GM18526 (cell line): Measurements from ENCODE around the gene EEF1E1.

ENCODE experiments used
- POLR2A ChIP-seq: IDR thresholded peaks from 3 replicates; pipeline ENCODE4 v1.6.1; 2011; ENCODE audit not compliant: insufficient read length; ENCODE audit errors: extremely low read depth

EEF1E1 gene

DNA sequence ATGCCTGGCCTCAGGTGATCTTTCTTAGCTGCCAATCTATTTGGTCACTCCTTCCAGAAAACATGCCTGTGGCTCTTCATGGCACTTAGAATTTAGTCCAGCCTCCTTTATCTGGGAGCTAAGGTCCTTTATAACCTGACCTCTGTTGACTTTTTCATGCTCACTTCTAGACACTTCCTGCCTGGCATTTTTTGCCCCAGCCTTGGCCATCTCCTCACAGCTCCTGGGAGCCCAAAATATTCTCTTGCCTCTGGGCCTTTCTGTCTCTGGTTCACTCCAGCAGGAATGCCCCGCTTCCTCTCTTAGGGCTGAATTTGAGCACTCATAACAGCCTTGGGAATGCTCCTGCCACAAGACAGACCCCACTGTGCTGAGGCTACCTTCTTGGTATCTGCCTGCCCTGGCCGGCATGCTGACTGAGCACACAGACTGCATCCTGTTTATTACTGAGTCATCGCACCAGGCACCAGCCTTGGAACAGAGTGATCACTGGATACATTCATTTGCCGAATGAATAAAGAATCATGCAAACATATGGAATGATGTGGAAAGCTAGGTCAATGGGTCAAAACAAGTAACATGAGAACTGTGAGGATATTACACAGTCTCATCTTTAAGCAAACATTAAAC lies 5.8 kb upstream of the EEF1E1 start:
- no peak for TF ChIP-seq POLR2A

DNA sequence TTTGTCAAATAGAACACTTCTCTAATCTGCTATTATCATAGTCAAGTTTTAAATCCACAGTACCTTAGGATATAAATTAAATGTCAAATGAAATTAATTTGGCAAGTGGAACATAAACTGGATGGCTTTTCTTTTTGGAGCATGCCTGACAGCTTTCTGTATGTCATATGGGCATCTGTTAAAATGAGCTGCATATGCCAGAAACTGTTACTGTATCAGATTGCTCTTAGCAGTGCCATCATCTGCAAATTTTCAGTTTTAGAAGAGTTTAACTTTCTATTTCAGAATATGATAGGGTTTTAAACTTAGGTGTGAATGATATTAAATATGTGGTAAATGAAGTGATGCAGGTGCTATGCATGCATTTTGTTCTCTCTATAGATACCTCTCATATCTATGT lies 3.4 kb upstream of the EEF1E1 start:
- no peak for TF ChIP-seq POLR2A

DNA sequence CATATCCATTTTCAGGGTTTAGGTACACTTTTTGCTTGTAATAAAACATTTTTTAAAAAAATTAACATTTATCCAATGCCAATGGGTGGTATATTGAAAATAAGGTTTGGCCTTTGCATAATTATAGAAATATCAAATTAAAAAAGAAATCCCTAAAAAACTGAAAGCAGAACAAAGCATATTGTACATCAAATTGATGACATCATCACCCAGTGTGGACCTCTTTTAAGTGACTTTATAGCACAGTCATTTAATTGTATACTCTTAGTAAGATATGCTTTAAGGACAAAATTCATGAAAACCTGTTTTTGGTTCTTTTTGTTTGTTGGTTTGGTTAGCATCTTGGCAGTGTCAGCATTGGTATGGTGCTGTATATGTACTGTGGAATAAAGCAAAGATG lies 1.4 kb upstream of the EEF1E1 start:
- TF ChIP-seq POLR2A: no peak

DNA sequence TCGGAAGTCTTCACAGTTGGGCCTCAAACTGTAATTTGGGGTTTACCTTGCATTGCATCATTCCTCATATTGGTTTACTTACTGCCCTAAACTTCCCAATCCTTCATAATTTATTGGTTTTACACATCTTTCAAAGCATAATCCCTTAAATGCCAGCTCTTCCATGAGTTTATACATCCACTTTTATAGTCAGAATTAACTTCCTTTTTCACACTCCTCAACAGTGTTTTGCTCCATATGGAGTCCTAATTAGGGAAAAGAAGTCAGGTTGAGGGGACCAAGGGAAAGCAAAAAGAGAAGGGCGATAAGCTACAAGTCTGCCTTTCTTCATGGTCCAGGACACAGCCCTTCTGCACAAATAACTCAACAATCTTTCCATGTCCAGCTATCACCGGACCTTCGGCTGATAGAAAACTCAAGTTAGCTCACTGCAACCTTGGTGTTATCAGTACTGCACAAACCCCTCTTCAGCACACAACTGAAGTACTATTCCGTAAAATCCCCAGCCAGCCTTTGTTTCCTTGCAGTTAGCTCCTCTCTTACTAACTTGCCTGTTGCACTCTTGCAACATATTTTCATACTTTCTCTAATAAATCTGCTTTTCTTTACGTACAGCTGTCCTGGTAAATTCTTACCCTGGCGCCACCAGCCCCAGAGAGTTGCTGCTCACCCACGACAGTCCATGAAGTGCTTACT lies 2.0 kb downstream of the EEF1E1 start:
- TF ChIP-seq POLR2A: no peak

DNA sequence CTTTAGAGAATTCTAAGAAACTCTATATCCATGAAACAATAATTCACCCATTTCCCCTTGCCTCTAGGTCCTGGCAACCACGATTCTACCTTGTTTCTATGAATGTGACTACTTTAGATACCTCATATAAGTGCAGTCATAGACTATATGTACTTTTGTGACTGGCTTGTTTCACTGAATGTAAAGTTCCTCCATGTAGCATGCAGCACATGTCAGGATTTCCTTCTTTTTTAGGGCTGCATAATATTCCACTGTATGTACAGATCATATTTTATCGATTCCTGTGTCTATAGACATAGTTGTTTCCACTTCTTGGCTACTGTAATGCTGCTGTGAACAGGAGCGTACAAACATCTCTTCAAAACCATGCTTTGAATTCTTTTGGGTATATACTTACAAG lies 11.7 kb downstream of the EEF1E1 start:
- no peak for TF ChIP-seq POLR2A

DNA sequence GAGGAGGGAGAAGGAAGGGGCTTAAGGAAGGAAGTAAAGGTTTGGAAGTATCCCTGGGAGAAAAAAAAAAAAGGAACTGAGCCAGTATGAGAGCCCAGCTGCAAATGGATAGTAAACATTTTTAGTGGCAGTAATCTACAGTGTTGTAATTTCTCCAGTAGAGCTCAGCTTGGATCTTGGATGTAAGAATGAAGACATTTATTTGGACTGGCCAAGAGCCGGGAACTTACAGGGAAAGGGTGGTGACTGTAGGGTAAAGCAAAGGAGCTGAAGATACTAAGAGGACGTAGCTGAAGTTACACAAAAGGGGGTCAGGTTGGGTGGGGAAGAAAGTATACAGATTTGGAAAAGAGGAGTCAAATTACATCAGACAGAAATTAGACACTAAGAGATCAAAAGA lies 13.5 kb downstream of the EEF1E1 start:
- no peak for TF ChIP-seq POLR2A

DNA sequence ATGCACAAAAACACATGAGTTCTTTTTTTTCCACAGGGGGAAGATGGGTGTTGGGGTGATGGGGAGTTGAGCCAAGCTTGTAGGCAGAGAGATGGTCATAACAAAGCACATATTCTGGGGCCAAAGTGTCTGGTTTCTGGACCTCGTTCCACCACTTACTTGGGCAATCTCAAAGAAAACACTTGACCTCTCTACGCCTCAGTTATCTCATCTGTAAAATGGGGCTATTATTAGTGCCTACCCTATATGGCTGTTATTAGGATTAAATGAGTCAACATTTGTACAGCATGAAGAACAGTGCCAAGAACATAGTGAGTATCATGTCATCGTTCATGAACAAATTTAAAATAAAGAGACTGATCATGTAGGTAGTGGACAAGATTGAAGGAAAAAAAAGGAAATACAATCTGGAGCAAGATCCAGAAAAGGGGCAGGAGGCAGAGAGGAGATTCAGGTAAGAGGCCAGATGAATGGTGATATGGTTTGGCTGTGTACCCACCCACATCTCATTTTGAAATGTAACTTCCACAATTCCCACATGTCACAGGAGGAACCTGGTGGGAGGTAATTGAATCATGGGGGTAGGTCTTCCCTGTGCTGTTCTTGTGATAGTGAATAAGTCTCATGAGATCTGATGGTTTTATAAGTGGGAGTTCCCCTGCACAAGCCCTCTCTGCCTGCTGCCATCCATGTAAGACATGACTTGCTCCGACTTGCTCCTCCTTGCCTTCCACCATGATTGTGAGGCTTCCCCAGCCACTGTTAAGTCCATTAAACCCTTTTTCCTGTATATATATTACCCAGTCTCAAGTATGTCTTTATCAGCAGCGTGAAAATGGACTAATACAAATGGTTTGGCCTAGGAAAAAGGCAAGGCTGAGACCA lies 14.2 kb downstream of the EEF1E1 start:
- TF ChIP-seq POLR2A: no peak

DNA sequence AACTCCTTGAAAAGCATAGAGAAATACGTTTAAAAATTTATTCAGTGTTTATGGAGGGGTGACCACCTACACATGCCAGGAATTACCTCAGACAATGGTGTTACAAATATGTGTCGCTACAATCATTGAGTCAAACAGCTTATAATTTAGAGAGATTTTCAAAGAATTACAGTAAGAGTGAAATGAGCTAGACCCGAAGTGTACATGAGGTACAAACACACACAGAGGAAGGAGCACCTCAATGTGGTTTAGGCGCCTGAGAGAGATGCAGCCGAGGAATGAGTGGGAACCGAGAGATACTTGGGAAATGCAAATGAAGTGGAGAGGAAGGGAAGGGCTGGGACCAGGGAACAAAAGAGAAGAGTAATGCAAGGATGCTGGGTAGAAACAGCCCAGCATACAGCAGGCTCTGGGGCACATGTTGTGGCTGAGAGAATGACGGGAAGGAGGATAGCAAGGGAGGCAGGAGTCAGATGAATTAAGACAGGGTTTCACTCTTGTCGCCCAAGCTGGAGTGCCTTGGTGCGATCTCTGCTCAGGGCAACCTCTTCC lies 15.5 kb downstream of the EEF1E1 start:
- TF ChIP-seq POLR2A: no peak

DNA sequence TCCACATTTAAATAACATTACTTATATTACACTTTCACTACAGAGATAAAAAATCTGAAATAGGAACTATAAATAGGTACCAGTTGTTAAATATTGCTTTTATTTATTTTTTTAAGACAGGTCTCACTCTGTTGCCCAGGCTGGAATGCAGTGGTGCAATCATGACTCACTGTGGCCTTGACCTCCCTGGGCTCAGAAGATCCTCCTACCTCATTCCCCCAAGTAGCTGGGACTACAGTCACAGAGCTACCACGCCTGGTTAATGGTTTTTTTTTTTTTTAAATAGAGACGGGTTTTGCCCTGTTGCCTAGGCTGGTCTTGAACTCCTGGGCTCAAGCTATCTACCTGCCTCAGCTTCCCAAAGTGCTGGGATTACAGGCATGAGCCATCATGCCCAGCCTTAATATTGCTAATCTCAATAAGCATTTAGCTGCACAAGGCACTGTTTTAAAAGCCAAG lies 17.3 kb downstream of the EEF1E1 start:
- TF ChIP-seq POLR2A: no peak

DNA sequence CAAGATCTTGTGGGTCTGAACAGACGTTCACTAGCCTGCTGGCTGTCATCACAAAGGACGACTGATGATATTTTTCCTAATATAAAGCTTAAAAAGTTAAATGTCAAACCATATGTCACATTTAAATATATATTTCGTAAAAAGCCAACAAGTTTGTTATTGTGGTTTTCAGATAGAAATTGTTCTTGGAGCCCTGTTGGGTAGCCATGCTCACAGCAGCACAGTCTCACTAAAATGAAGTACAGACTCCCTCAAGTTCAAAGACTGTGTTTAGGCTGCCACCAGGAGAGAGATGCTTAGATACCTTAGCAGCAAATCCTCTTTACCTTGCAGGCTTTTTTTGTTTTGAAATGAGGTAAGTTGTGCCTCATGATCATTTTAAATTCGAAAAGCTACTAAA lies 17.8 kb downstream of the EEF1E1 start:
- no peak for TF ChIP-seq POLR2A

DNA sequence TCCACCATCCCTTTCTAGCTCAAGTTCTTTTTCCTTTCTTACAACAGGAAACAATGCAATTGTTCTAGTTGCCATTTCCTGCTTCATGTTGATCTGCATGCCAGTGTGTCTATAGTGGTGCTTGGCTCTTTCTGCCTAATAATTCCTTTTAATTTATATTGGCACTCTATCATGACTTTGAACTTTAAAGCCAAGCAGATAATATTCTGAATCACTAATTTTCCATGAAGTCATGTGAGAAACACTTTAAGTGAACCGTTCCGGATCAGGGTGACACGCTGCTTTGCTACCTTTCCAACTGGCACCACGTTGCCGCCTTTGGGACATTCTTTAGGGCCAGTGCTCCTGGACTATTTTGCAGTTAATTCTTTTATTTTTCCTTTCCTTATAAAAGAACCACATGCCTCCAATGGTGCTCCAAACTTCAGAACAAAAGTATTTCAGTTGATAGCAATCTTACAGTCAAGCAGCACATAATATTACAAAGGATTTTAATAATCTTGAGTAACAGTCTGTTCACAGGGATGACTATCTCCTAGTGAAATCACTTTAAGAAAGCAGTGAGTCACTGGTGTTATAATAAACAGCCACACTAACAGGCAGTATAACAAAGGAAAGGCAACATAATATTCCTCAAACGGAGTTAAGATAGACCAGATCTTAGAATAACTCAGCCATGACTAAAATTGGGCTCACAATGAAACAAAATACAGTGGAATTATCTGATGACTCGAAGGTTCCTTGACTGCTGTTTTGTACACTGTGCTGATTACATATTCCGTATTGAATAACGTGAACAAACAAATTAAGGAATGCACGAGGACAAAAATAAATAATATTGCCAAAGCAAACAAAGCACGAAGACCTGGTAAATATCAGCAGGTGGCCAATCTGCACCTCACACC lies 19.1 kb downstream of the EEF1E1 start:
- no peak for TF ChIP-seq POLR2A

DNA sequence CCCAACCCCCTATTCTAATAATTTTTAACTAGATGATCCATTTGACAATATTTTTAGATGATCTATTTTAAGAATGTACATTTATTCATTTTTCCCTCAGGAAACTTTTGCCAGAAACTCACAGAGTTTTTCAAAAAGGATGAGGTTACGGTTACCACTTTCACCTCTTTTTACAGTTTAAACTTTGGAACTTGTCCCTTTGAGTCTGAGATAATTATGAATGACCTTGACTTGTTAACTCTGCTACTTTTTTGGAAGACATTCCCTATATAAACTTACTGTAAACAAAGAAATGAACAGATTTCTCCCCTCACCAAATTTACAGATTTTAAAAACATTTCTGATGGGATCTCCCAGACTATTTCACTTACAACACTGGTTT lies 19.8 kb downstream of the EEF1E1 start:
- TF ChIP-seq POLR2A: no peak

DNA sequence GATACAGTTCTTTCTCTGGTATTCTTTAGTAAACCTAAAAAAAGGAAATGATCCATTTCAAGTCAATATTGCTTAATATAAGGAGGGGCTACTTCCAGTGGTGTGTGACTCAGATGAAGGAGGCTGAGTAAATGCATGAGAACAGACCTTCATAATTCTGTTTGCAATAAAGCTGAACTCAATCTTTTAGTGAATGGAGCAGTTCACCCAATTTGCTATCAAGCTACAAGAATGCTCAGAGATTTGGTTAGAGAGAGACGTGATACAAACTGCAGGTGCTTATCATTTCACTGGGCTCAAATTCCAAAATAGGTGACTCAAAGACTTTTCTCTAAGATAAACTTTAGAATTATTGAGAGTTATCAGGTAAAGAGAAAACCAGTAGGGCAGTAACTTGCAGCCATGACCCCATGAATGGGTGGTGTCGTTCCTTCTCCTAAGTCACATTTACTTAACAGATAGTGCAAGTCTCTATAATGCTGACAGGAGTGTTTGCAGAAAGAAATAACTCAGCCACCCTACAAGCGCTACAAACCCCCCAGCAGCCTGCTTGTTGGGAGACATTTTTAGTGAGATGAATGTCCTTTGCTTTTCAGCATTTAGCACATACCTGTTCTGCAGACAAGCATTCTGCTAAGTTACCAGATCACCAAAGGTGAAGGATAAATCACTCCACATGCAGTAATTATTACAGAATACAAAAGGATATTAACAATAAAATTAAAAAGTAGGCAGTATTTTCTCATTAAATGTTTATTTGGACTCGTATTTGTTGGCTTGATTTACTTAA lies 21.8 kb downstream of the EEF1E1 start:
- TF ChIP-seq POLR2A: no peak

DNA sequence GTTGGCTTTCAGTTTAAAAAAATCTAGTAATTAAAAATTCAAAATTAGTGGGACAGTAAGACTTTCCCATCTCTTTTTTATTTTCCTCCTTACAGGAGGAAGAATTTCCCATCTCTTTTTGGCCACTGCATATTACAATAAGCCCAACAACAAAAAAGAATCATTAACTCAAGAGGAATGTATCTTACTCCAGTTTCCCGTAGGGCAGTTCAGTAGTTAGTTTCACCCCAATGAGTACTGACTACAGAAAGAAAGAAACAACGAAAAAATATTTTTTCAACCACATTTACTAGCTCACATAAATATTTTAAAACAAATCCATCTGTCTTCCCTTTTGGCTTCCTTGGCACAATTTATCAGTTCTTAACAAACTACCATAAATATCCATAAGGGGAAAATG lies 23.2 kb downstream of the EEF1E1 start:
- no peak for TF ChIP-seq POLR2A
